ENCODE results near the gene C5orf52.
"Not testable (repeated sequence)": the region's sequence is repeated elsewhere in the genome, so short reads cannot be mapped to it uniquely, and the experiment has no call there.

The C5orf52 gene

DNA sequence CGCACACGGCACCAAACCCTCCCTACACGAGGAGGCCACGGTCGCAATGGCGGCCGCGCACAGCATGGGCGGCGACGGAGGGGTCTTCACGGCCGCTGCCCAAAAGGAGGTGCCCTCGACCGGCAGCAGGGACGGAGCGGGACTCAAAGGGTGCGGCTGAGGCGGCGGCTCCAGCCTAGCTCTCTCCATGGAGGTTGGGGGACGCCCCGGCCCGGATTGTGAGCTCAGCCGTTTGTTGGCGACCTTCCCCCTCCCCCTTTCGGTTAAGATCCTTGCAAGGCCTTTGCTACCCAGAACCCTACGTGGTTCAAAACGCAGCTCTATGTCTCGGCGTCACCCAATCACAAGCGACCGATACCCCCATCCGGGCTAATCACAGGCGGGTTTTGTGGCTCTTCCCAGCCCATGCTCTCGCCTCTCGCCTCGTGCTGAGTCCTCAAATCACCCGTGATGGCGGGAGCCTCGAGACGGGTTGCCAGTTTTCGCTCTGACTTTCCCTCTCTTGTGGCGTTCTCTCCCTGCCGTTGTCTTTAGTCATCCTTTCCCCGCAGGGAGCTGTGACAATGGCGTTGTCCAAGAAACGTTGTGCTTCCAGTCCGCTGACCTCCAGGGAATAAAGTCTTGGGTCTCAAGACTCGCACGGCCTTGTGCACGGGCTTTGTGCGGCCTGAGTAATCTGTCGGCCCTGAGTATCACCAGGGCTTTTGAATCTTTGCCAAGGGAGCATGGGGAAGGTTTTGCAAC is 19.5 kb downstream of the C5orf52 start:
- no peak for DNase-seq
- Mint-ChIP-seq H3K4me1 (ENCODE audit: low read depth) (no peaks in the 10 kb centered on the region), H3K4me3 (no peak overlapping the region), H3K27ac (no peak overlapping the region), H3K36me3 (ENCODE audit: low read depth) (no peaks in the 10 kb centered on the region), H3K27me3 (no peaks in the 10 kb centered on the region), H3K9me3 (peaks cover 5% of the 10 kb centered on the region)

DNA sequence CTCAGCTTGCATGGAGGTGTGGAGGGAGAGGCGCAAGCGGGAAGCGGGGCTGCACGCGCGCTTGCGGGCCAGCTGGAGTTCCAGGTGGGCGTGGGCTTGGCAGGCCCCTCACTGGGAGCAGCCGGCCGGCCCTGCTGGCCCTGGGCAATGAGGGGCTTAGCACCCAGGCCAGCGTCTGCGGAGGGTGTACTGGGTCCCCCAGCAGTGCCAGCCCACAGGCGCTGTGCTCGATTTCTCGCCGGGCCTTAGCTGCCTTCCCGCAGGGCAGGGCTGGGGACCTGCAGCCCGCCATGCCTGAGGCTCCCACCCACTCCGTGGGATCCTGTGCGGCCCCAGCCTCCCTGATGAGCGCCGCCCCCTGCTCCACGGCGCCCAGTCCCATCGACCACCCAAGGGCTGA is 22.5 kb downstream of the C5orf52 start:
- DNase-seq; H3K27ac Mint-ChIP-seq; H3K4me1 Mint-ChIP-seq (ENCODE audit: low read depth); H3K36me3 Mint-ChIP-seq (ENCODE audit: low read depth); H3K4me3 Mint-ChIP-seq; H3K27me3 Mint-ChIP-seq: not testable (repeated sequence)
- peaks cover 14% of the 10 kb centered on the region for H3K9me3 Mint-ChIP-seq

DNA sequence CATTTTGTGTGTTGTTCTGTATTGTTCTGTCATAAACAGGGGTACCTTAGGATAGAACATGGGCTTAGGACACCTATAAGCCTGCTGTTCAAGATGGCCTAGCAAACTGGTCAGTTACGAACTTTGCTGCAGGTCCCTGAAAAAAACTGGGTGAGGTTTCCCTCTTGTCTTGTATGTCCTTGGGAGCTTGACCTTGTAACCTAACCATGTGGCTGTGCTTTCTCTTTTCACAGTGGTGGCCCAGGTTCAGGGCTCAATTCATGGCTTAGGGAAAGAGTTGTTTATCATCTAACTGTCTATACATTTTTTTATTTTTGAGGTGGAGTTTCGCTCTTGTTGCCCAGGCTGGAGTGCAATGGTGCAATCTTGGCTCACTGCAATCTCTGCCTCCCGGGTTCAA is 24.8 kb downstream of the C5orf52 start:
- not testable (repeated sequence) for DNase-seq; H3K27ac Mint-ChIP-seq; H3K4me1 Mint-ChIP-seq (ENCODE audit: low read depth); H3K4me3 Mint-ChIP-seq; H3K36me3 Mint-ChIP-seq (ENCODE audit: low read depth); H3K27me3 Mint-ChIP-seq
- H3K9me3 Mint-ChIP-seq: peaks cover 12% of the 10 kb centered on the region

DNA sequence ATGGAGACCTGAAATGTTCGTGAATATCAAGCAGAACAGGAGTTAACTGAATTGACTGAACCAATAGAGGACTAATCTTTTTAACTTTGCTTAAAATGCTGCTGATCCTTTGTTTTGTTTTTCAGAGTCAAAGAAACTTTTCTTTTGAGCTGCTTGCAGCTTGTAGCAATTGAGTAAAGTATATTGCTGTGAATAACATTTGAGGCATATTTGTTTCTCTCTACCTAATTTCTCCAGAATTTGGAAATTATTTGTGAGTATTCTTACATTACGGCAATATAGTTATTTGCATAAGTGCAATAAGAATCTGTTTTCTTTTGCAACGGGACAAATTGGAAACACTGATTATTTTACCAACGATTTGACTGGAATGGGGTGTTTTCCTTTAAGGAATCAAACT is 27.3 kb downstream of the C5orf52 start:
- not testable (repeated sequence) for H3K4me3 Mint-ChIP-seq; H3K27ac Mint-ChIP-seq; H3K36me3 Mint-ChIP-seq (ENCODE audit: low read depth); DNase-seq; H3K9me3 Mint-ChIP-seq; H3K4me1 Mint-ChIP-seq (ENCODE audit: low read depth); H3K27me3 Mint-ChIP-seq

DNA sequence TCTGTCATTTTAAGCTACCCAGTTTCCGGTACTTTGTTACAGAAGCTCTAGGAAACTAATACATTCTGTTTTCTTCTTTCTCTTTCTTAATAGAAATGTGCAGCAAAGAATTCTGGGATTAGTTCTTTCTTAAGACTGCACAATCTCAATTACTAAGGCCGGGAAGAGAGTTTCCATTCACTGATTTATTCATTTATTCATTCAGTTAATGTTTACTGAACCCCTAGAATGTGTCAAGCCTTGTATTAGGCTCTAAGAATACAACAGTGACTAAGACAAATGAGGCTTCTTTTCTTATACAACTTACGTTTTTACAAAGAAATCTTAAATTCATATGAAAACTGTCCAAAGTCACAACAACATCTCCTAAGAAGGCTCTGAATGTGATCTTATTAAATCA is 32.4 kb downstream of the C5orf52 start:
- Mint-ChIP-seq H3K27ac (no peak overlapping the region), H3K4me3 (no peak overlapping the region), H3K27me3 (peaks cover under 1% of the 10 kb centered on the region), H3K36me3 (ENCODE audit: low read depth) (no peaks in the 10 kb centered on the region), H3K9me3 (peaks cover 1% of the 10 kb centered on the region), H3K4me1 (ENCODE audit: low read depth) (no peaks in the 10 kb centered on the region)
- no peak for DNase-seq

DNA sequence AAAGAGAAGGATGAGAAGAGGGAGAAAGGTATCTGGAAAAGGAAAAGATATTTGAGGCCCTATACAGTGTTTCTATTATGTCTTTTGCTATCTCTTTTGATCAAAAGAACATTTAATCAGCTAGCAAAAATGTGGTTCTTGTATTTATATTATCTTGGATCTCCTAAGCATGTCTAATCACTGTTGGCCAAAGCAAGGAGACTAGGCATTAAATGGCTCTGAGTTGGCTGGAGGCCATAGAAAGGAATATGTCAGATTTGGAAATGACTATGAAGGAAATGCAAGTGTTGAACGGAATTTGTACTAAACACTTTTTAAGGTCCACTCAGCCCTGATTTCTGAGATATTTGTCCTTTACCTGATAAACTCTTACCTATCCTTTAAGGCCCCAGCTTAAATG is 37.5 kb downstream of the C5orf52 start:
- DNase-seq: no peak
- H3K4me3 Mint-ChIP-seq: no peak overlapping the region

DNA sequence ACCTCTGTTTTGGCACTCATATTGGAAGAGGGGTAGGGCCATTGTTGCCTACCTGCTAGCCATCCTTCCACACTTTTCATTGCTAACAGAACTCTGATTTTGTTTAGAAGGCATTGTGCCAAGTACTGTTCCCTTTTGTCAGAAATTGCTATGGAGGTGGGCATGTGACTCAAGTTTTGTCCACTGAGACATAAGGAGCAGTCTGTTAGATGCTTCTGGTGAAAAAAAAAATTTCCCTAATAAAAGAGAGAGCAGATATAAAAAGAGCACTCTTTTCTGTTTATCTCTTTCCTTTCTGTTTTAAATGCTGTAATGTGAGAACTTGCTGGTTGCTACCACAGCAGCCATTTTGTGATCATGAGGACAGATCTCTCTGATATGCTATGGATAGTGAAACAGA is 38.0 kb downstream of the C5orf52 start:
- Mint-ChIP-seq H3K9me3 (no peaks in the 10 kb centered on the region), H3K27me3 (peaks cover 13% of the 10 kb centered on the region), H3K4me3 (no peak overlapping the region), H3K4me1 (ENCODE audit: low read depth) (peaks cover 20% of the 10 kb centered on the region), H3K27ac (no peak overlapping the region), H3K36me3 (ENCODE audit: low read depth) (no peaks in the 10 kb centered on the region)
- DNase-seq: no peak

More for the DNA sequence above, 37.5 kb downstream of the C5orf52 start:
- Mint-ChIP-seq H3K4me1 (ENCODE audit: low read depth) (peaks cover 17% of the 10 kb centered on the region), H3K36me3 (ENCODE audit: low read depth) (no peaks in the 10 kb centered on the region), H3K27ac (no peak overlapping the region), H3K27me3 (peaks cover 13% of the 10 kb centered on the region), H3K9me3 (no peaks in the 10 kb centered on the region)

DNA sequence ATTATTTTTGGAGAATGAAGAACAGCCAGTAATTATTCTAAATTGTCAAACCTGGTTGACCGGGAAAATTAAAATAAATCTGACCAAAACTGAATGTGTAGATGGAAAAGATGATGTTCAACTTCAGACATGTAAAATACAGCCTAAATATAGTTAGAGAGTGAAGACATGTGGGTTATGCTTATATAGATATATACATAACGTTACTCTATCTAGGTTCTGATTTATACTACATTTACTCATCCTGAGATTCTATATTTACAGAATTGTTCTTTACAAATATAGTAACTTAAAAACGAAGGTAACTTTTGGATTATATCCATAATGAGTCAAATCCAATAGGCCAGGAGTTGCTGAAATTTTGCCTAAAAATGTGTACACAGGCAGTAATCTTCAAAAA is 39.1 kb downstream of the C5orf52 start:
- Mint-ChIP-seq H3K4me1 (ENCODE audit: low read depth) (peaks cover 26% of the 10 kb centered on the region), H3K9me3 (no peaks in the 10 kb centered on the region), H3K27me3 (peaks cover 13% of the 10 kb centered on the region), H3K36me3 (ENCODE audit: low read depth) (no peaks in the 10 kb centered on the region), H3K27ac (no peak overlapping the region), H3K4me3 (no peak overlapping the region)
- no peak for DNase-seq

DNA sequence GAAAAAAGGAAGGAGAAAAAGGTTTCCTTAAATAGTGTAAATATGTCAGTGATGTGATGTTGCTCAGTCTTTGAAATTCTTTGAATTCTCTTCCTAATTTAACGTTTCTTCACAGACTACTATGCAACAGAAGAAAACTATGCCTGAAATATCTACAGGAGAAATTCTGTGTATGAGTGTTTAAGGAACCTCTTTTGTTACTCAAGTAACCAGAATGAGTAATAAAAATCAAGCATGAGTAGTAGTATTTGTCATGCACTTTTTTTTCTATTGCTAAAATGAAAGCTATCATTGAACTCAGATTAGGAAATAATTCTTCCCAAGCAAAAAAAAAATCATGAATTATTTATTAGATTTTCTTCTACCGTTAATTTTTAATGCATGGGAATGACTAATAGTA is 39.5 kb downstream of the C5orf52 start:
- H3K4me3 Mint-ChIP-seq: no peak overlapping the region
- DNase-seq: no peak
- peaks cover 26% of the 10 kb centered on the region for H3K4me1 Mint-ChIP-seq (ENCODE audit: low read depth)
- H3K9me3 Mint-ChIP-seq: no peaks in the 10 kb centered on the region
- H3K36me3 Mint-ChIP-seq (ENCODE audit: low read depth): no peaks in the 10 kb centered on the region
- no peak overlapping the region for H3K27ac Mint-ChIP-seq
- peaks cover 13% of the 10 kb centered on the region for H3K27me3 Mint-ChIP-seq

DNA sequence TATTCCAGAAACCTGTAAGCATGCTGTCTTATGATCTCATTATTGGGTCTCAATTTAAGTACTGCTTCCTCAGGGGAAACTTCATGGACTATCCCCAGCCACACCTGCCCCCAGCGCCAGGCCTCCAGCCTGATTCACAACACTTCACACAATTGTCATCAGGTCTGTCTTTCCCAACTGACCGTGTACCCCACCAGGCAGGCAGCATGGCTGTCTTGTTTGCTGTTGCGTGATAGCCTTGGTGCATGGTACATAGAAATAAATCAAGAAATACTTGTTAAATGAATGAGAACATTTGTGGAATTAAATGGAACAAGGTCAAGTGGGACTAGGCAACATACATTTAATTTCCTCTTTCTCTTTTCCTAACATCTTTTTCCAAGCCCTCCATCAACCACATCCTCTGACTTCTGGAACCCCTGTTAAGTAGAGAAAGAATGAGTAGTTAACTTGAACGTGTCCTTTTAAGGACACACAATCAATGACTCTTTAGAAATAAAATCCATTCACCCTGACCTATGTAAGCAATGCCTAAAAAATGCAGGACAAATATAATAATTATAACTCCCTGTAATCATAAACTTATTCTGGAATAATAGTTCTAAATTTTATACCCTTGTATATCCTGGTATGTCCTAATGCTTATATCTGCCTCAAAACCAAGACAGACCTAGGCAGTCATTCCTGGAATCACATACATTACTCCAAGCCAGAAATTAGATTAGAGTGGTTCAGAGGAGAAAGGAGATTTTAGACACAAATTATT is 42.7 kb downstream of the C5orf52 start:
- no peak for DNase-seq
- Mint-ChIP-seq H3K4me1 (ENCODE audit: low read depth) (peaks cover 41% of the 10 kb centered on the region), H3K27me3 (peaks cover 10% of the 10 kb centered on the region), H3K36me3 (ENCODE audit: low read depth) (no peaks in the 10 kb centered on the region), H3K4me3 (no peak overlapping the region), H3K27ac (no peak overlapping the region), H3K9me3 (no peaks in the 10 kb centered on the region)

DNA sequence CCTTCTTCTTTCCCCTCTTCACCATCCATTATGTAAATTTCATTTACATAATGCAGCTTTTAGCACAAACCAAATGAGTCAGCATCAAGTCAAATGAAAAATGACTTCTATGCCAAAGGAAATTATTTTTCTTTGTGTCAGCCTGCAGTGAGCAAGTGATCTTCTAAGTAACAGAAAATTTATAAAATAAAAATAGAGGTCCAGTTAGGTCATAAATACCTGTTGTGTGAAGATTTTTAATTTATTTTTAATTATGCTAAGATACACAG is 43.2 kb downstream of the C5orf52 start:
- H3K27me3 Mint-ChIP-seq: peaks cover 7% of the 10 kb centered on the region
- H3K4me1 Mint-ChIP-seq (ENCODE audit: low read depth): peaks cover 40% of the 10 kb centered on the region
- no peak for DNase-seq
- no peaks in the 10 kb centered on the region for H3K36me3 Mint-ChIP-seq (ENCODE audit: low read depth)
- no peak overlapping the region for H3K27ac Mint-ChIP-seq
- H3K4me3 Mint-ChIP-seq: no peak overlapping the region
- no peaks in the 10 kb centered on the region for H3K9me3 Mint-ChIP-seq

DNA sequence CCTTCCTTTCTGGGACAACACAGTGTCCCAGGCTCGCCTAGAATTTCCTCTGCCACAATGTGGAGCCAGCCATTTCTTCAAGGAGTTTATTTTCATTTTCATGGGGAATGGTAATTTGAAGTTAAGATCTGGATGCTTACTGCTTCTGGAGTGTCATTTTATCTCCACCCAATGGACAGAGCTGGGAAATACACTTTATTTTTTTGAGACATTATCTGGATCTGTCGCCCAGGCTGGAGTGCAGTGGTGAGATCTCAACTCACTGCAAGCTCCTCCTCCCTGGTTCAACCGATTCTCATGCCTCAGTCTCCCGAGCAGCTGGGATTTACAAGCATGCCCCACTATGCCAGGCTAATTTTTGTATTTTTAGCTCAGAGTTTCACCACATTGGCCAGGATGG is 47.2 kb downstream of the C5orf52 start:
- H3K36me3 Mint-ChIP-seq (ENCODE audit: low read depth): peaks cover 4% of the 10 kb centered on the region
- peaks cover 2% of the 10 kb centered on the region for H3K9me3 Mint-ChIP-seq
- no peak overlapping the region for H3K27ac Mint-ChIP-seq
- peaks cover 26% of the 10 kb centered on the region for H3K4me1 Mint-ChIP-seq (ENCODE audit: low read depth)
- H3K4me3 Mint-ChIP-seq: no peak overlapping the region
- peak; percentile 35 for DNase-seq
- no peaks in the 10 kb centered on the region for H3K27me3 Mint-ChIP-seq

DNA sequence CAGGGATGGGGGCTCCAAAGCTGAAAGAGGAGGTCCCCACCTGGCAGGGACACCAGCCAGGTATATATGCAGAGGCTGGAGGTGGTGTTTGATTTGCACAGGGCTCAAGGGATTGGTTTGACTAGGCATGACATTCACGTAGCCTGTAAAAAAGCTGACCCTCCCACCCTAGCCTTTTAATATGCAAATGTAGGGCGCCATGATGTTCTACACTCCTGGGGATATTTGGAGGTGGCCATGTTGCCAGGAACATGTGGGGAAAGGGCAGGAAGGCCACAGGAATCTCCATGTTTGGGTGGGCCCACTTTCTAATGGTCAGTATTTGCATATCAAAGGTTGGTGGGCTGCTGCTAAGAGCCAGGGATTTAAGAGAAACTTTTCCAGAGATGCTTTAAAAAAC is 47.9 kb downstream of the C5orf52 start:
- no peak for DNase-seq
- Mint-ChIP-seq H3K4me3 (no peak overlapping the region), H3K4me1 (ENCODE audit: low read depth) (peaks cover 25% of the 10 kb centered on the region), H3K27me3 (no peaks in the 10 kb centered on the region), H3K9me3 (peaks cover 2% of the 10 kb centered on the region), H3K36me3 (ENCODE audit: low read depth) (peaks cover 4% of the 10 kb centered on the region), H3K27ac (no peak overlapping the region)

DNA sequence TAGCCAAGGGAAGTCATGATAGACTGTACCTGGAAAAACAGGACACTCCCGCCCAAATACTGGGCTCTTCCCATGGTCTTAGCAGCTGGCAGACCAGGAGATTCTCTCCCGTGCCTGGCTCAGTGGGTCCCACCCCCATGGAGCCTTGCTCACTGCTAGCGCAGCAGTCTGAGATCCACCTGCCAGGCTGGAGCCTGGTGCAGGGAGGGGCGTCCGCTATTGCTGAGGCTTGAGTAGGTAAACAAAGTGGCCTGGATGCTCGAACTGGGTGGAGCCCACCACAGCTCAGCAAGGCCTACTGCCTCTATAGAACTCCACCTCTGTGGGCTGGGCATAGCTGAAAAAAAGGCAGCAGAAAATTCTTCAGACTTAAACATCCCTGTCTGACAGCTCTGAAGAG is 49.8 kb downstream of the C5orf52 start:
- Mint-ChIP-seq H3K9me3 (peaks cover 2% of the 10 kb centered on the region), H3K27ac (no peak overlapping the region), H3K27me3 (no peaks in the 10 kb centered on the region), H3K36me3 (ENCODE audit: low read depth) (peaks cover 4% of the 10 kb centered on the region), H3K4me3 (no peak overlapping the region), H3K4me1 (ENCODE audit: low read depth) (peaks cover 21% of the 10 kb centered on the region)
- DNase-seq: no peak

DNA sequence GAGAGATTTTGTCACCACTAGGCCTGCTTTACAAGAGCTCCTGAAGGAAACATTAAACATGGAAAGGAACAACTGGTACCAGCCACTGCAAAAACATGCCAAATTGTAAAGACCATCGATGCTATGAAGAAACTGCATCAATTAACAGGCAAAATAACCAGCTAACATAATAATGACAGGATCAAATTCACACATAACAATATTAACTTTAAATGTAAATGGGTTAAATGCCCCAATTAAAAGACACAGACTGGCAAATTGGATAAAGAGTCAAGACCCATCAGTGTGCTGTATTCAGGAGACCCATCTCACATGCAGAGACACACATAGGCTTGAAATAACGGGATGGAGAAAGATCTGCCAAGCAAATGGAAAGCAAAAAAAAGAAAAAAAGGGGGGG is 51.6 kb downstream of the C5orf52 start:
- not testable (repeated sequence) for H3K4me3 Mint-ChIP-seq; DNase-seq; H3K27me3 Mint-ChIP-seq; H3K9me3 Mint-ChIP-seq; H3K36me3 Mint-ChIP-seq (ENCODE audit: low read depth); H3K27ac Mint-ChIP-seq
- H3K4me1 Mint-ChIP-seq (ENCODE audit: low read depth): peaks cover 15% of the 10 kb centered on the region
